Measurements from ENCODE around the gene VMO1.

VMO1 gene

GRCh38 chr17:4766723-4767122 lies 19.4 kb downstream of the VMO1 start:
- H3K27ac ChIP-seq (ENCODE audit: low read depth, low read length, poor library complexity, severe bottlenecking) = no peak overlapping the region
- no peaks in the 10 kb centered on the region for H3K9me2 ChIP-seq (ENCODE audit: low read depth, low read length)
- H3K9me3 ChIP-seq (ENCODE audit: low read length) = no peaks in the 10 kb centered on the region
- H4K20me1 ChIP-seq (ENCODE audit: insufficient read depth, low read length) = no peaks in the 10 kb centered on the region
- no peak overlapping the region for H3K9ac ChIP-seq (ENCODE audit: low read length)
- TF ChIP-seq, protein P1, sequence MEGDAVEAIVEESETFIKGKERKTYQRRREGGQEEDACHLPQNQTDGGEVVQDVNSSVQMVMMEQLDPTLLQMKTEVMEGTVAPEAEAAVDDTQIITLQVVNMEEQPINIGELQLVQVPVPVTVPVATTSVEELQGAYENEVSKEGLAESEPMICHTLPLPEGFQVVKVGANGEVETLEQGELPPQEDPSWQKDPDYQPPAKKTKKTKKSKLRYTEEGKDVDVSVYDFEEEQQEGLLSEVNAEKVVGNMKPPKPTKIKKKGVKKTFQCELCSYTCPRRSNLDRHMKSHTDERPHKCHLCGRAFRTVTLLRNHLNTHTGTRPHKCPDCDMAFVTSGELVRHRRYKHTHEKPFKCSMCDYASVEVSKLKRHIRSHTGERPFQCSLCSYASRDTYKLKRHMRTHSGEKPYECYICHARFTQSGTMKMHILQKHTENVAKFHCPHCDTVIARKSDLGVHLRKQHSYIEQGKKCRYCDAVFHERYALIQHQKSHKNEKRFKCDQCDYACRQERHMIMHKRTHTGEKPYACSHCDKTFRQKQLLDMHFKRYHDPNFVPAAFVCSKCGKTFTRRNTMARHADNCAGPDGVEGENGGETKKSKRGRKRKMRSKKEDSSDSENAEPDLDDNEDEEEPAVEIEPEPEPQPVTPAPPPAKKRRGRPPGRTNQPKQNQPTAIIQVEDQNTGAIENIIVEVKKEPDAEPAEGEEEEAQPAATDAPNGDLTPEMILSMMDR (IDR thresholded peaks at IDR 0.05; ENCODE audit: low read length) = no peak
- no peak for TF ChIP-seq EZH2 (IDR thresholded peaks at IDR 0.05; ENCODE audit: borderline replicate concordance, low read length)
- no peak overlapping the region for H2AFZ ChIP-seq (ENCODE audit: low read length)
- H3K4me1 ChIP-seq (ENCODE audit: insufficient read depth, low read length, severe bottlenecking) = no peaks in the 10 kb centered on the region
- H3K79me2 ChIP-seq (ENCODE audit: insufficient read depth, low read length) = no peaks in the 10 kb centered on the region
- peaks cover 8% of the 10 kb centered on the region; the same call in 1 of the 2 replicates for H3K27me3 ChIP-seq (ENCODE audit: insufficient read depth, low read length)
- no peaks in the 10 kb centered on the region for H3K36me3 ChIP-seq (ENCODE audit: insufficient read depth, low read length)
- H3F3A ChIP-seq (ENCODE audit: insufficient read depth, low read length) = no peaks in the 10 kb centered on the region
- H3K4me2 ChIP-seq (ENCODE audit: low read length) = no peak overlapping the region
- H3K4me3 ChIP-seq (ENCODE audit: low read depth, low read length, poor library complexity, severe bottlenecking) = no peak overlapping the region

DNA sequence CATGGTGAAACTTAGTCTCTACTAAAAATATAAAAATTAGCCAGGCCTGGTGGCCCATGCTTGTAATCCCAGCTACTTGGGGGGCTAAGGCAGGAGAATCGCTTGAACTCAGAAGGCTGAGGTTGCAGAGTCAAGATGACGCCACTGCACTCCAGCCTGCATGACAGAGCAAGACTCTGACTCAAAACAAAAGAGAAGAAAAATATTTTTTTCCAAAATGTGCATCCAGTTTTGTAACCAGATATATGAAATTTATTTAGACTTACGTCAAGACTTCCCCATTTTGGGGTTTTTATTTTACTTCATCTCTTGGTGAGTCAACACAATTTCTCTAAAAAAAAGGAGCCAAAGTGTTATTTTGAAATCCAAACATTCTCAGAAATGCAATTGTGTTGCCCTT lies 20.0 kb downstream of the VMO1 start:
- H3K4me3 ChIP-seq (ENCODE audit: low read depth, low read length, poor library complexity, severe bottlenecking) = no peak overlapping the region
- no peaks in the 10 kb centered on the region for H3K9me3 ChIP-seq (ENCODE audit: low read length)
- H2AFZ ChIP-seq (ENCODE audit: low read length) = no peak overlapping the region
- no peaks in the 10 kb centered on the region for H4K20me1 ChIP-seq (ENCODE audit: insufficient read depth, low read length)
- peaks cover 7% of the 10 kb centered on the region; the same call in 1 of the 2 replicates for H3K27me3 ChIP-seq (ENCODE audit: insufficient read depth, low read length)
- TF ChIP-seq EZH2 (IDR thresholded peaks at IDR 0.05; ENCODE audit: borderline replicate concordance, low read length) = no peak
- TF ChIP-seq, protein P1 (IDR thresholded peaks at IDR 0.05; ENCODE audit: low read length) = no peak
- no peaks in the 10 kb centered on the region for H3F3A ChIP-seq (ENCODE audit: insufficient read depth, low read length)
- H3K9me2 ChIP-seq (ENCODE audit: low read depth, low read length) = no peaks in the 10 kb centered on the region
- no peak overlapping the region for H3K27ac ChIP-seq (ENCODE audit: low read depth, low read length, poor library complexity, severe bottlenecking)
- no peaks in the 10 kb centered on the region for H3K36me3 ChIP-seq (ENCODE audit: insufficient read depth, low read length)
- H3K4me2 ChIP-seq (ENCODE audit: low read length) = no peak overlapping the region
- no peaks in the 10 kb centered on the region for H3K79me2 ChIP-seq (ENCODE audit: insufficient read depth, low read length)
- H3K9ac ChIP-seq (ENCODE audit: low read length) = no peak overlapping the region
- no peaks in the 10 kb centered on the region for H3K4me1 ChIP-seq (ENCODE audit: insufficient read depth, low read length, severe bottlenecking)

- Histone ChIP-seq H3K79me2 (ENCODE audit: insufficient read depth, low read length) (no peaks in the 10 kb centered on the region), H3K4me3 (ENCODE audit: low read depth, low read length, poor library complexity, severe bottlenecking) (no peak overlapping the region), H3K36me3 (ENCODE audit: insufficient read depth, low read length) (no peaks in the 10 kb centered on the region), H3K27ac (ENCODE audit: low read depth, low read length, poor library complexity, severe bottlenecking) (no peak overlapping the region), H3K9me3 (ENCODE audit: low read length) (no peaks in the 10 kb centered on the region), H3F3A (ENCODE audit: insufficient read depth, low read length) (no peaks in the 10 kb centered on the region), H2AFZ (ENCODE audit: low read length) (no peak overlapping the region), H3K9ac (ENCODE audit: low read length) (no peak overlapping the region), H3K9me2 (ENCODE audit: low read depth, low read length) (no peaks in the 10 kb centered on the region), H3K4me2 (ENCODE audit: low read length) (no peak overlapping the region), H3K27me3 (ENCODE audit: insufficient read depth, low read length) (peaks cover 7% of the 10 kb centered on the region; the same call in 1 of the 2 replicates), H3K4me1 (ENCODE audit: insufficient read depth, low read length, severe bottlenecking) (no peaks in the 10 kb centered on the region), H4K20me1 (ENCODE audit: insufficient read depth, low read length) (no peaks in the 10 kb centered on the region)
- TF ChIP-seq, protein P1 (IDR thresholded peaks at IDR 0.05; ENCODE audit: low read length) = no peak
- TF ChIP-seq EZH2 (IDR thresholded peaks at IDR 0.05; ENCODE audit: borderline replicate concordance, low read length) = no peak
Observed at GRCh38 chr17:4764595-4764994, 21.6 kb downstream of the VMO1 start.

All from OCI-LY1 (cell line).